GM12878 (cell line): ENCODE data around the gene SNRNP200. TPM values are rescaled to one million over a fixed set of nuclear protein-coding genes. Genes with fewer than 3 reads are reported as not detected.
A peak's percentile ranks its signal among the peaks of the same experiment; 100 is the strongest.

Source experiments
- CBX3 ChIP-seq: fragments of 200-600 bp; sonication (generic); IDR thresholded peaks from 2 replicates; pipeline ENCODE4 v1.6.1; 2016; ENCODE audit warnings: low read depth, borderline replicate concordance
- CHD4 ChIP-seq: fragments of 200-600 bp; sonication (generic); IDR thresholded peaks from 2 replicates; pipeline ENCODE4 v1.6.1; 2016; ENCODE audit warnings: mild to moderate bottlenecking
- NR2F1 ChIP-seq: fragments of 450-650 bp; conservative IDR thresholded peaks from 2 replicates; pipeline ENCODE4 v1.6.1; 2017; ENCODE audit warnings: mild to moderate bottlenecking
- PAX5 ChIP-seq: IDR thresholded peaks from 2 replicates; pipeline ENCODE4 v1.6.1; 2011; ENCODE audit warnings: low read depth, low read length, borderline replicate concordance
- RUNX3 ChIP-seq: IDR thresholded peaks from 2 replicates; pipeline ENCODE4 v1.6.1; 2012; ENCODE audit warnings: low read length, inconsistent platforms
- polyA plus RNA-seq, 11 experiments: library from polyadenylated mRNA; depleted of rRNA in 4 of 11; unstranded in 6 of 11; stranded (reverse) in 5 of 11; fragments of >200 nt; fragmentation: Nextera tagmentation in 4 of 11; fragmentation: Illumina TruSeq in 1 of 11; extraction: Ambion mirVana in 4 of 11; extraction: Trizol in 1 of 11; gene quantifications; 1 replicate in 1 of 11; 2 replicates in 10 of 11; pipeline versions ENCODE4 v1.2.1 to v1.2.3, GENCODE V29; 2011 to 2016; ENCODE audit warnings: inconsistent platforms in 2 of 11, missing spikeins in 2 of 11, low read depth in 1 of 11
- total RNA-seq, 4 experiments: library from RNA; depleted of rRNA in 3 of 4; stranded (reverse); fragments of >200 nt in 3 of 4; fragmentation: Illumina TruSeq in 1 of 4; extraction: Trizol in 1 of 4; gene quantifications; 2 replicates each; pipeline versions ENCODE4 v1.2.1 to v1.2.3, GENCODE V29; 2013 to 2021
- TF ChIP-seq, protein P1 (sequence below): fragments of 450-650 bp; formaldehyde crosslinking; IDR thresholded peaks from 2 replicates; pipeline ENCODE4 v1.4.0; 2020; ENCODE audit warnings: mild to moderate bottlenecking, moderate library complexity
- TF ChIP-seq, protein P2 (sequence below), 3 experiments: IDR thresholded peaks in 2 of 3; conservative IDR thresholded peaks in 1 of 3; 2 replicates each; pipeline ENCODE4 v1.5.1; 2011; ENCODE audit warnings: low read depth in 3 of 3, low read length in 3 of 3, mild to moderate bottlenecking in 3 of 3, control low read depth in 2 of 3, moderate library complexity in 2 of 3, inconsistent platforms in 1 of 3, mixed read lengths in 1 of 3; ENCODE audit not compliant: control insufficient read depth in 2 of 3, insufficient read depth in 1 of 3; ENCODE audit errors: extremely low read depth in 1 of 3

SNRNP200 gene
- total and polyA plus RNA-seq, 10 of the 15 experiments (the other 5 are each of a cell fraction or from before 2014, with no cell fraction given), result 59.2 to 176 (median 106) TPM

GRCh38 chr2:96265840-96266679 is 39.3 kb downstream of the SNRNP200 start, which contains the start of the genes CIAO1 and TMEM127 (continued):
- TF ChIP-seq, protein P1, sequence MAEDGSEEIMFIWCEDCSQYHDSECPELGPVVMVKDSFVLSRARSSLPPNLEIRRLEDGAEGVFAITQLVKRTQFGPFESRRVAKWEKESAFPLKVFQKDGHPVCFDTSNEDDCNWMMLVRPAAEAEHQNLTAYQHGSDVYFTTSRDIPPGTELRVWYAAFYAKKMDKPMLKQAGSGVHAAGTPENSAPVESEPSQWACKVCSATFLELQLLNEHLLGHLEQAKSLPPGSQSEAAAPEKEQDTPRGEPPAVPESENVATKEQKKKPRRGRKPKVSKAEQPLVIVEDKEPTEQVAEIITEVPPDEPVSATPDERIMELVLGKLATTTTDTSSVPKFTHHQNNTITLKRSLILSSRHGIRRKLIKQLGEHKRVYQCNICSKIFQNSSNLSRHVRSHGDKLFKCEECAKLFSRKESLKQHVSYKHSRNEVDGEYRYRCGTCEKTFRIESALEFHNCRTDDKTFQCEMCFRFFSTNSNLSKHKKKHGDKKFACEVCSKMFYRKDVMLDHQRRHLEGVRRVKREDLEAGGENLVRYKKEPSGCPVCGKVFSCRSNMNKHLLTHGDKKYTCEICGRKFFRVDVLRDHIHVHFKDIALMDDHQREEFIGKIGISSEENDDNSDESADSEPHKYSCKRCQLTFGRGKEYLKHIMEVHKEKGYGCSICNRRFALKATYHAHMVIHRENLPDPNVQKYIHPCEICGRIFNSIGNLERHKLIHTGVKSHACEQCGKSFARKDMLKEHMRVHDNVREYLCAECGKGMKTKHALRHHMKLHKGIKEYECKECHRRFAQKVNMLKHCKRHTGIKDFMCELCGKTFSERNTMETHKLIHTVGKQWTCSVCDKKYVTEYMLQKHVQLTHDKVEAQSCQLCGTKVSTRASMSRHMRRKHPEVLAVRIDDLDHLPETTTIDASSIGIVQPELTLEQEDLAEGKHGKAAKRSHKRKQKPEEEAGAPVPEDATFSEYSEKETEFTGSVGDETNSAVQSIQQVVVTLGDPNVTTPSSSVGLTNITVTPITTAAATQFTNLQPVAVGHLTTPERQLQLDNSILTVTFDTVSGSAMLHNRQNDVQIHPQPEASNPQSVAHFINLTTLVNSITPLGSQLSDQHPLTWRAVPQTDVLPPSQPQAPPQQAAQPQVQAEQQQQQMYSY (CRISPR knock-in tag), result no peak
- peak; percentile 6; the same call in 1 of the 2 replicates for TF ChIP-seq NR2F1
- TF ChIP-seq CHD4, result no peak
- TF ChIP-seq RUNX3, result peak; percentile 78
- peak; percentile 4; the same call in 1 of the 2 replicates for TF ChIP-seq PAX5
- no peak for TF ChIP-seq CBX3
- TF ChIP-seq, protein P2, sequence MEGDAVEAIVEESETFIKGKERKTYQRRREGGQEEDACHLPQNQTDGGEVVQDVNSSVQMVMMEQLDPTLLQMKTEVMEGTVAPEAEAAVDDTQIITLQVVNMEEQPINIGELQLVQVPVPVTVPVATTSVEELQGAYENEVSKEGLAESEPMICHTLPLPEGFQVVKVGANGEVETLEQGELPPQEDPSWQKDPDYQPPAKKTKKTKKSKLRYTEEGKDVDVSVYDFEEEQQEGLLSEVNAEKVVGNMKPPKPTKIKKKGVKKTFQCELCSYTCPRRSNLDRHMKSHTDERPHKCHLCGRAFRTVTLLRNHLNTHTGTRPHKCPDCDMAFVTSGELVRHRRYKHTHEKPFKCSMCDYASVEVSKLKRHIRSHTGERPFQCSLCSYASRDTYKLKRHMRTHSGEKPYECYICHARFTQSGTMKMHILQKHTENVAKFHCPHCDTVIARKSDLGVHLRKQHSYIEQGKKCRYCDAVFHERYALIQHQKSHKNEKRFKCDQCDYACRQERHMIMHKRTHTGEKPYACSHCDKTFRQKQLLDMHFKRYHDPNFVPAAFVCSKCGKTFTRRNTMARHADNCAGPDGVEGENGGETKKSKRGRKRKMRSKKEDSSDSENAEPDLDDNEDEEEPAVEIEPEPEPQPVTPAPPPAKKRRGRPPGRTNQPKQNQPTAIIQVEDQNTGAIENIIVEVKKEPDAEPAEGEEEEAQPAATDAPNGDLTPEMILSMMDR (IDR thresholded peaks at IDR 0.05 in 2 of 3, conservative IDR thresholded peaks at IDR 0.05 in 1 of 3; ENCODE audit: control insufficient read depth in 2 of 3, extremely low read depth in 1 of 3, insufficient read depth in 1 of 3, low read depth in 3 of 3, low read length in 3 of 3), result peak; percentile 15 to 44 (median 40); a peak in 4 of 6 replicates
